IMR-90 (cell line): ENCODE measurements around the gene CNNM3. TPM values are rescaled to one million over a fixed set of nuclear protein-coding genes. Genes with fewer than 3 reads are reported as not detected.

ENCODE experiments used
- ATAC-seq: fragments of 200-7000 bp; cut with Tn5 transposase; 2 replicates; pipeline ENCODE4 v1.9.1; 2020; ENCODE audit warnings: low read depth, mild to moderate bottlenecking, moderate library complexity
- BruUV-seq: library from RNA; stranded (reverse); fragments of 400-500 nt; replicated peaks from 2 replicates; lab custom pipeline; 2021; lab: Mats Ljungman, UMichigan
- CTCF ChIA-PET: fragments of 300-600 bp; formaldehyde crosslinking; extraction: SDS; loops from one replicate; lab custom pipeline; 2021; ENCODE audit warnings: antibody characterized with exemption; lab: Yijun Ruan, JAX
- POLR2A ChIA-PET: fragments of 300-600 bp; sonication (Branson Sonifier 250); formaldehyde crosslinking; loops from one replicate; lab custom pipeline; 2022; ENCODE audit warnings: antibody characterized with exemption; ENCODE audit not compliant: unreplicated experiment; lab: Charles Lee
- DNase-seq: peaks from one replicate; pipeline ENCODE4 v3.0.0; 2013
- H2AFZ ChIP-seq: replicated peaks from 2 replicates; pipeline ENCODE3; 2013; ENCODE audit warnings: low read length, mild to moderate bottlenecking; ENCODE audit not compliant: poor library complexity
- H2AK5ac ChIP-seq: 2 replicates; pipeline ENCODE4 v1.6.1; 2013; ENCODE audit warnings: low read depth, low read length, inconsistent platforms
- H2AK9ac ChIP-seq: replicated peaks from 2 replicates; pipeline ENCODE3; 2013; ENCODE audit warnings: mild to moderate bottlenecking, low read depth, low read length, moderate library complexity; ENCODE audit not compliant: poor library complexity
- H2BK120ac ChIP-seq: 2 replicates; pipeline ENCODE4 v1.6.1; 2013; ENCODE audit warnings: low read depth, low read length, inconsistent platforms
- H2BK15ac ChIP-seq: 3 replicates; pipeline ENCODE4 v1.6.1; 2013; ENCODE audit warnings: low read depth, low read length, inconsistent platforms
- H2BK20ac ChIP-seq: 2 replicates; pipeline ENCODE4 v1.6.1; 2013; ENCODE audit warnings: low read depth, mild to moderate bottlenecking, inconsistent platforms, low read length, moderate library complexity
- H2BK5ac ChIP-seq: 2 replicates; pipeline ENCODE4 v1.6.1; 2013; ENCODE audit warnings: mild to moderate bottlenecking, low read depth, low read length, inconsistent platforms; ENCODE audit not compliant: poor library complexity, severe bottlenecking
- H3K14ac ChIP-seq: replicated peaks from 2 replicates; pipeline ENCODE4 v1.6.1; 2013; ENCODE audit warnings: low read depth, low read length, inconsistent platforms
- H3K18ac ChIP-seq: 2 replicates; pipeline ENCODE4 v1.6.1; 2013; ENCODE audit warnings: low read depth, low read length, control low read depth
- H3K23ac ChIP-seq: 2 replicates; pipeline ENCODE4 v1.6.1; 2013; ENCODE audit warnings: low read depth, low read length, inconsistent platforms
- H3K27ac ChIP-seq: 2 replicates; pipeline ENCODE4 v1.5.1; 2013; ENCODE audit warnings: mild to moderate bottlenecking, control low read depth, low read length; ENCODE audit not compliant: insufficient read depth
- H3K27me3 ChIP-seq: 2 replicates; pipeline ENCODE4 v1.6.1; 2013; ENCODE audit warnings: low read length; ENCODE audit not compliant: control insufficient read depth, insufficient read depth
- H3K36me3 ChIP-seq: 2 replicates; pipeline ENCODE4 v1.6.1; 2013; ENCODE audit warnings: low read length, mixed read lengths; ENCODE audit not compliant: control insufficient read depth, insufficient read depth
- H3K4ac ChIP-seq: 2 replicates; pipeline ENCODE4 v1.6.1; 2013; ENCODE audit warnings: low read depth, low read length, inconsistent platforms
- H3K4me1 ChIP-seq: 2 replicates; pipeline ENCODE4 v1.6.1; 2013; ENCODE audit warnings: low read length, mixed read lengths; ENCODE audit not compliant: control insufficient read depth, insufficient read depth
- H3K4me2 ChIP-seq: 2 replicates; pipeline ENCODE4 v1.6.1; 2013; ENCODE audit warnings: low read depth, mild to moderate bottlenecking, control low read depth, low read length, moderate library complexity
- H3K4me3 ChIP-seq: 2 replicates; pipeline ENCODE4 v1.5.1; 2013; ENCODE audit warnings: low read depth, mild to moderate bottlenecking, control low read depth, low read length, moderate library complexity; ENCODE audit not compliant: insufficient read depth
- H3K56ac ChIP-seq: 2 replicates; pipeline ENCODE4 v1.6.1; 2013; ENCODE audit warnings: low read length, inconsistent platforms; ENCODE audit not compliant: insufficient read depth; ENCODE audit errors: extremely low read depth
- H3K79me1 ChIP-seq, 2 experiments: 2 replicates each; pipeline ENCODE4 v1.6.1; 2013; ENCODE audit warnings: low read length in 2 of 2, inconsistent platforms in 1 of 2, low read depth in 1 of 2
- H3K9ac ChIP-seq: 2 replicates; pipeline ENCODE4 v1.6.1; 2013; ENCODE audit warnings: low read depth, low read length, control low read depth
- H3K9me1 ChIP-seq: 2 replicates; pipeline ENCODE4 v1.6.1; 2013; ENCODE audit warnings: low read length, inconsistent platforms; ENCODE audit not compliant: insufficient read depth
- H3K9me3 ChIP-seq: 2 replicates; pipeline ENCODE4 v1.6.1; 2013; ENCODE audit warnings: low read length; ENCODE audit not compliant: control insufficient read depth, insufficient read depth
- H4K20me1 ChIP-seq: 2 replicates; pipeline ENCODE4 v1.6.1; 2013; ENCODE audit warnings: low read length, inconsistent platforms; ENCODE audit not compliant: insufficient read depth
- H4K5ac ChIP-seq: 2 replicates; pipeline ENCODE4 v1.6.1; 2013; ENCODE audit warnings: mild to moderate bottlenecking, low read depth, low read length, control low read depth
- H4K8ac ChIP-seq, 2 experiments: 2 replicates each; pipeline ENCODE4 v1.6.1; 2013; ENCODE audit warnings: low read depth in 2 of 2, low read length in 2 of 2, control low read depth in 1 of 2, inconsistent platforms in 1 of 2
- H4K91ac ChIP-seq: 2 replicates; pipeline ENCODE4 v1.6.1; 2013; ENCODE audit warnings: low read depth, low read length, inconsistent platforms; ENCODE audit not compliant: insufficient read depth
- CTCF ChIP-seq: conservative IDR thresholded peaks from 2 replicates; pipeline ENCODE4 v1.5.1; 2012; ENCODE audit warnings: mild to moderate bottlenecking, low read depth, low read length, improper control_type of control experiment
- MAFK ChIP-seq: IDR thresholded peaks from 2 replicates; pipeline ENCODE4 v1.6.1; 2012; ENCODE audit warnings: low read depth, low read length, improper control_type of control experiment
- RAD21 ChIP-seq: IDR thresholded peaks from 2 replicates; pipeline ENCODE4 v1.6.1; 2012; ENCODE audit warnings: low read length, improper control_type of control experiment
- SMC3 ChIP-seq: fragments of 150-350 bp; IDR thresholded peaks from 2 replicates; pipeline ENCODE4 v1.6.1; 2016; ENCODE audit warnings: low read depth, mild to moderate bottlenecking, antibody characterized with exemption, low read length, moderate library complexity
- WGBS, 2 experiments: methylation state at CpG; one replicate each; pipeline versions ENCODE4 v1.1.5 to v1.1.7; 2013; ENCODE audit warnings: missing lambda C conversion rate in 2 of 2; ENCODE audit not compliant: insufficient read length in 1 of 2; ENCODE audit errors: extremely low coverage in 2 of 2; 5-methylcytosine and 5-hydroxymethylcytosine counted together
- dilution Hi-C: fragments of 300-500 bp; cut with HindIII; formaldehyde crosslinking; loops from one replicate; pipeline ENCODE4 v1.14.3; 2018; ENCODE audit warnings: low sequenced_read_pairs; ENCODE audit not compliant: unreplicated experiment
- in situ Hi-C: fragments of 300-500 bp; cut with MboI; formaldehyde crosslinking; loops from 3 replicates; pipeline ENCODE4 v1.14.3; 2019; ENCODE audit warnings: low sequenced_read_pairs, inconsistent platforms, mixed read lengths
- intact Hi-C: fragments of 100-400 bp; cut with micrococcal nuclease; formaldehyde crosslinking; loops from 2 replicates; pipeline ENCODE4 v1.10.0; 2022
- polyA plus RNA-seq, 3 experiments: library from polyadenylated mRNA; depleted of rRNA; stranded (reverse); fragments of >200 nt; gene quantifications; 2 replicates each; pipeline ENCODE4 v1.2.3, GENCODE V29; 2012; ENCODE audit warnings: low replicate concordance in 1 of 3
- total RNA-seq: library from RNA; depleted of rRNA; stranded (reverse); fragments of >200 nt; gene quantifications from 2 replicates; pipeline ENCODE4 v1.2.3, GENCODE V29; 2012

Gene CNNM3
- total and polyA plus RNA-seq, 2 of the 4 experiments (the other 2 are of a cell fraction): 2.3 to 6.1 TPM

- Histone ChIP-seq H2AK9ac (peak overlapping the region; percentile 91), H3K9ac (no peak overlapping the region), H3K79me1 (no peaks in the 10 kb centered on the region), H3K18ac (no peak overlapping the region), H4K8ac (0 out of 4 replicates have a peak overlapping the region, but pooled peaks of 1 of the 2 experiments have one; percentile 11), H4K20me1 (no peaks in the 10 kb centered on the region), H3K9me1 (0 out of 2 replicates have a peak, but pooled peaks cover 3% of the 10 kb centered on the region), H2BK5ac (no peak overlapping the region), H3K56ac (no peak overlapping the region), H3K27me3 (no peaks in the 10 kb centered on the region), H3K36me3 (peaks cover 2% of the 10 kb centered on the region), H3K4me2 (no peak overlapping the region), H2BK120ac (no peak overlapping the region), H3K23ac (no peak overlapping the region), H2AK5ac (peak overlapping the region; percentile 42; the same call in 1 of the 2 replicates), H3K27ac (no peak overlapping the region), H3K4me1 (no peaks in the 10 kb centered on the region), H4K91ac (no peak overlapping the region), H3K9me3 (no peaks in the 10 kb centered on the region), H3K14ac (no peak overlapping the region), H3K4me3 (no peak overlapping the region), H3K4ac (no peak overlapping the region), H2BK15ac (no peak overlapping the region), H2BK20ac (no peak overlapping the region), H2AFZ (peak overlapping the region; percentile 85), H4K5ac (no peak overlapping the region)
- BruUV-seq: no TSS peak
- WGBS, 2 experiments: 77% methylated on average over 10 of the region's 15 CpGs; no CpG with 5 or more reads in 1 of the 2 experiments
- ChIA-PET CTCF (interaction anchor here (1.0 kb wide), 1 partner anchor 15 kb away, joined by 3 read pairs; no protein-coding TSS in a partner anchor), POLR2A (no interaction called here)
- ATAC-seq: peak; percentile 97
- dilution Hi-C loops (no loop called here), intact Hi-C loops (loop anchor here (5.0 kb wide), 1 partner anchor 39 kb away; the partner anchor contains the start of gene CNNM4), in situ Hi-C loops (no loop called here)
- TF ChIP-seq MAFK (no peak), CTCF (peak; percentile 66), SMC3 (peak; percentile 76), RAD21 (peak; percentile 67)
- peak; percentile 41 for DNase-seq
Measured at GRCh38 chr2:96801005-96801785, 14.9 kb upstream of the CNNM3 start.
